Activated naive CD4-positive, alpha-beta T cell treated with Interleukin-2 at 50 U/mL for 16 hours (primary cell): ENCODE results near the gene USP49.

Experiments
- DNase-seq: peaks from one replicate; pipeline ENCODE4 v3.0.0-alpha.2; 2020

USP49 gene

GRCh38 chr6:41927253-41927652, 32.1 kb upstream of the USP49 start:
- no peak for DNase-seq

GRCh38 chr6:41922154-41922553, 27.0 kb upstream of the USP49 start:
- no peak for DNase-seq

- no peak for DNase-seq
Measured at GRCh38 chr6:41921712-41921998, 26.5 kb upstream of the USP49 start.

GRCh38 chr6:41920921-41921711, 25.9 kb upstream of the USP49 start, which contains the start of the genes BYSL and MED20:
TSS of gene BYSL (plus strand) at chr6:41921499. CDS start at chr6:41921563, 64 bp downstream.
TSS of gene MED20 (minus strand) at chr6:41921139. CDS start at chr6:41921018, 121 bp downstream.
- peak; percentile 95 for DNase-seq

- DNase-seq = peak; percentile 15
Measured at GRCh38 chr6:41917528-41917927, 22.4 kb upstream of the USP49 start.

- no peak for DNase-seq
Measured at GRCh38 chr6:41914869-41915530, 19.8 kb upstream of the USP49 start.

- DNase-seq = no peak
Measured at GRCh38 chr6:41914343-41914742, 19.2 kb upstream of the USP49 start.

GRCh38 chr6:41909727-41910126, 14.6 kb upstream of the USP49 start:
- DNase-seq = no peak

- DNase-seq = peak; percentile 64
Measured at GRCh38 chr6:41901882-41902519, 6.8 kb upstream of the USP49 start.

GRCh38 chr6:41900861-41901260, 5.7 kb upstream of the USP49 start:
- no peak for DNase-seq

- no peak for DNase-seq
Measured at GRCh38 chr6:41896281-41896680, 1.1 kb upstream of the USP49 start.

- peak; percentile 10 for DNase-seq
Measured at GRCh38 chr6:41894366-41895299, 542 bp downstream of the USP49 start.

GRCh38 chr6:41892921-41893564, 2.1 kb downstream of the USP49 start:
- DNase-seq = no peak

GRCh38 chr6:41887331-41887751, 7.8 kb downstream of the USP49 start:
- DNase-seq = no peak

GRCh38 chr6:41885930-41886329, 9.2 kb downstream of the USP49 start:
- no peak for DNase-seq

GRCh38 chr6:41884957-41885356, 10.2 kb downstream of the USP49 start:
- no peak for DNase-seq

- DNase-seq = no peak
Measured at GRCh38 chr6:41881506-41881905, 13.7 kb downstream of the USP49 start.

GRCh38 chr6:41878961-41879405, 16.2 kb downstream of the USP49 start:
- no peak for DNase-seq

GRCh38 chr6:41878246-41878645, 16.9 kb downstream of the USP49 start:
- DNase-seq = no peak

- DNase-seq = no peak
Measured at GRCh38 chr6:41877051-41877680, 18.0 kb downstream of the USP49 start.

- no peak for DNase-seq
Measured at GRCh38 chr6:41874741-41875140, 20.4 kb downstream of the USP49 start.

GRCh38 chr6:41872147-41872546, 23.0 kb downstream of the USP49 start:
- no peak for DNase-seq
